Measurements from ENCODE around the gene PRR12. TPM values are rescaled to one million over a fixed set of nuclear protein-coding genes. Genes with fewer than 3 reads are reported as not detected.

The PRR12 gene
- total RNA-seq, 1 donor from 2014 or later: 64.5 TPM

- no peaks in the 10 kb centered on the region for H3K4me1 Mint-ChIP-seq (ENCODE audit: low read depth)
- DNase-seq (ENCODE audit: low spot score, unreplicated experiment): no peak
- no peak for TF ChIP-seq CTCF (IDR thresholded peaks at IDR 0.05; ENCODE audit: unreplicated experiment)
- H3K9me3 Mint-ChIP-seq (ENCODE audit: low read depth): no peaks in the 10 kb centered on the region
- no peak overlapping the region for H3K4me3 Mint-ChIP-seq (ENCODE audit: low read depth)
- peaks cover 21% of the 10 kb centered on the region for H3K36me3 Mint-ChIP-seq (ENCODE audit: insufficient read depth)
- H3K27ac Mint-ChIP-seq: no peak overlapping the region
- no peaks in the 10 kb centered on the region for H3K27me3 Mint-ChIP-seq
These were observed 64.8 kb downstream of the PRR12 start for GRCh38 chr19:49655570-49656455.

- H3K4me3 Mint-ChIP-seq (ENCODE audit: low read depth): no peak overlapping the region
These were observed 65.6 kb downstream of the PRR12 start for GRCh38 chr19:49656456-49657109.

GRCh38 chr19:49657493-49658138, 66.6 kb downstream of the PRR12 start:
- H3K9me3 Mint-ChIP-seq (ENCODE audit: low read depth): no peaks in the 10 kb centered on the region
- H3K4me1 Mint-ChIP-seq (ENCODE audit: low read depth): no peaks in the 10 kb centered on the region
- no peak for DNase-seq (ENCODE audit: low spot score, unreplicated experiment)
- peaks cover 22% of the 10 kb centered on the region for H3K36me3 Mint-ChIP-seq (ENCODE audit: insufficient read depth)
- no peaks in the 10 kb centered on the region for H3K27me3 Mint-ChIP-seq
- no peak overlapping the region for H3K27ac Mint-ChIP-seq
- no peak for TF ChIP-seq CTCF (IDR thresholded peaks at IDR 0.05; ENCODE audit: unreplicated experiment)
- H3K4me3 Mint-ChIP-seq (ENCODE audit: low read depth): no peak overlapping the region

More at GRCh38 chr19:49656456-49657109, 65.6 kb downstream of the PRR12 start:
- Mint-ChIP-seq H3K27ac (peak overlapping the region; percentile 41), H3K9me3 (ENCODE audit: low read depth) (no peaks in the 10 kb centered on the region), H3K36me3 (ENCODE audit: insufficient read depth) (peaks cover 22% of the 10 kb centered on the region), H3K27me3 (no peaks in the 10 kb centered on the region), H3K4me1 (ENCODE audit: low read depth) (no peaks in the 10 kb centered on the region)
- no peak for DNase-seq (ENCODE audit: low spot score, unreplicated experiment)
- TF ChIP-seq CTCF (IDR thresholded peaks at IDR 0.05; ENCODE audit: unreplicated experiment): no peak

- no peak for DNase-seq (ENCODE audit: low spot score, unreplicated experiment)
- no peaks in the 10 kb centered on the region for H3K4me1 Mint-ChIP-seq (ENCODE audit: low read depth)
- no peak overlapping the region for H3K4me3 Mint-ChIP-seq (ENCODE audit: low read depth)
- peaks cover 22% of the 10 kb centered on the region for H3K36me3 Mint-ChIP-seq (ENCODE audit: insufficient read depth)
- H3K27me3 Mint-ChIP-seq: no peaks in the 10 kb centered on the region
- H3K27ac Mint-ChIP-seq: no peak overlapping the region
- no peak for TF ChIP-seq CTCF (IDR thresholded peaks at IDR 0.05; ENCODE audit: unreplicated experiment)
- no peaks in the 10 kb centered on the region for H3K9me3 Mint-ChIP-seq (ENCODE audit: low read depth)
These were observed 67.1 kb downstream of the PRR12 start for GRCh38 chr19:49658139-49658517.
